K562 (cell line): Measurements from ENCODE around the gene MYG1. TPM values are rescaled to one million over a fixed set of nuclear protein-coding genes. Genes with fewer than 3 reads are reported as not detected.

Experiments used
- ASH1L ChIP-seq: fragments of 450-650 bp; IDR thresholded peaks from 2 replicates; pipeline ENCODE4 v1.6.1; 2018; ENCODE audit warnings: borderline replicate concordance, mild to moderate bottlenecking, low read depth; ENCODE audit not compliant: partially characterized antibody
- C11orf30 ChIP-seq: fragments of 450-650 bp; IDR thresholded peaks from 2 replicates; pipeline ENCODE4 v1.6.1; 2016; ENCODE audit warnings: low read depth, mild to moderate bottlenecking
- CBX8 ChIP-seq: fragments of 200-600 bp; sonication (generic); IDR thresholded peaks from 2 replicates; pipeline ENCODE4 v1.6.1; 2012; ENCODE audit warnings: borderline replicate concordance, mixed run types, low read depth, mild to moderate bottlenecking, moderate library complexity, mixed read lengths, low read length, control low read depth, inconsistent platforms; ENCODE audit not compliant: poor library complexity, severe bottlenecking; ENCODE audit errors: extremely low read depth
- CLOCK ChIP-seq: fragments of 250-450 bp; sonication (Bioruptor Pico); IDR thresholded peaks from 2 replicates; pipeline ENCODE4 v1.4.0; 2020; ENCODE audit warnings: mild to moderate bottlenecking, moderate library complexity, borderline replicate concordance
- CTBP1 ChIP-seq: fragments of 450-650 bp; IDR thresholded peaks from 2 replicates; pipeline ENCODE4 v1.6.1; 2016; ENCODE audit warnings: borderline replicate concordance
- FOXP4 ChIP-seq: sonication (generic); formaldehyde crosslinking; IDR thresholded peaks from 2 replicates; pipeline ENCODE4 v1.8.0; 2022; ENCODE audit warnings: mild to moderate bottlenecking, missing genetic modification reagents, borderline replicate concordance
- KDM5B ChIP-seq: fragments of 200-600 bp; sonication (generic); IDR thresholded peaks from 2 replicates; pipeline ENCODE4 v1.6.1; 2012; ENCODE audit warnings: low read depth, mild to moderate bottlenecking, moderate library complexity, low read length, control low read depth, inconsistent platforms; ENCODE audit not compliant: insufficient replicate concordance
- L3MBTL2 ChIP-seq: fragments of 450-650 bp; IDR thresholded peaks from 2 replicates; pipeline ENCODE4 v1.6.1; 2016; ENCODE audit warnings: mild to moderate bottlenecking, moderate library complexity
- MCM7 ChIP-seq, 2 experiments: fragments of 450-650 bp; IDR thresholded peaks; 2 replicates each; pipeline ENCODE4 v1.6.1; 2016 to 2018
- SRSF9 ChIP-seq: fragments of 200-400 bp; formaldehyde crosslinking; IDR thresholded peaks from 2 replicates; pipeline ENCODE4 v1.6.1; 2017; ENCODE audit warnings: low read depth, low read length, borderline replicate concordance
- TFAP4 ChIP-seq: sonication (generic); formaldehyde crosslinking; IDR thresholded peaks from 2 replicates; pipeline ENCODE4 v1.8.0; 2022; ENCODE audit warnings: missing genetic modification reagents, mild to moderate bottlenecking, moderate library complexity, borderline replicate concordance
- ZBTB5 ChIP-seq: fragments of 450-650 bp; IDR thresholded peaks from 2 replicates; pipeline ENCODE4 v1.6.1; 2017; ENCODE audit warnings: antibody characterized with exemption
- ZNF398 ChIP-seq: fragments of 250-450 bp; sonication (Bioruptor Pico); IDR thresholded peaks from 2 replicates; pipeline ENCODE4 v1.8.0; 2021; ENCODE audit warnings: moderate library complexity, mild to moderate bottlenecking, inconsistent platforms
- ZNF57 ChIP-seq: fragments of 450-650 bp; formaldehyde crosslinking; IDR thresholded peaks from 2 replicates; pipeline ENCODE4 v1.4.0; 2020; ENCODE audit warnings: mild to moderate bottlenecking, moderate library complexity
- polyA plus RNA-seq, 8 experiments: library from polyadenylated mRNA; depleted of rRNA in 4 of 8; stranded (reverse) in 5 of 8; unstranded in 3 of 8; fragments of >200 nt; fragmentation: Nextera tagmentation in 2 of 8; fragmentation: Illumina TruSeq in 1 of 8; extraction: Ambion mirVana in 2 of 8; extraction: Trizol in 1 of 8; gene quantifications; 2 replicates each; pipeline versions ENCODE4 v1.2.1 to v1.2.3, GENCODE V29; 2011 to 2014; ENCODE audit warnings: inconsistent platforms in 1 of 8, missing spikeins in 1 of 8
- total RNA-seq, 7 experiments: library from RNA; depleted of rRNA in 6 of 7; stranded (reverse); fragments of >200 nt in 6 of 7; fragmentation: Illumina TruSeq in 2 of 7; extraction: Trizol in 2 of 7; gene quantifications; 2 replicates each; pipeline versions ENCODE4 v1.2.1 to v1.2.3, GENCODE V29; 2011 to 2021; ENCODE audit warnings: low replicate concordance in 1 of 7
- TF ChIP-seq, protein P1 (sequence below): IDR thresholded peaks from 2 replicates; pipeline ENCODE4 v1.6.1; 2014; ENCODE audit warnings: antibody characterized with exemption

The MYG1 gene
- total and polyA plus RNA-seq, 9 of the 15 experiments (the other 6 are each of a cell fraction or from before 2014, with no cell fraction given), result 0.45 to 5.6 (median 2.1) TPM

GRCh38 chr12:53324113-53324778, 24.8 kb downstream of the MYG1 start (continued):
- TF ChIP-seq CLOCK (CRISPR knock-in tag) (no peak), CTBP1 (no peak), ZNF398 (CRISPR knock-in tag) (no peak), SRSF9 (no peak), CBX8 (no peak), KDM5B (peak; percentile 68), TFAP4 (CRISPR knock-in tag) (0 out of 2 replicates have a peak, but pooled peaks have one; percentile 26), ZNF57 (CRISPR knock-in tag) (no peak), L3MBTL2 (peak; percentile 38; the same call in 1 of the 2 replicates), ZBTB5 (0 out of 2 replicates have a peak, but pooled peaks have one; percentile 35), C11orf30 (no peak), MCM7 (IDR thresholded peaks at IDR 0.05) (no peak), ASH1L (no peak), FOXP4 (no peak)
- TF ChIP-seq, protein P1, sequence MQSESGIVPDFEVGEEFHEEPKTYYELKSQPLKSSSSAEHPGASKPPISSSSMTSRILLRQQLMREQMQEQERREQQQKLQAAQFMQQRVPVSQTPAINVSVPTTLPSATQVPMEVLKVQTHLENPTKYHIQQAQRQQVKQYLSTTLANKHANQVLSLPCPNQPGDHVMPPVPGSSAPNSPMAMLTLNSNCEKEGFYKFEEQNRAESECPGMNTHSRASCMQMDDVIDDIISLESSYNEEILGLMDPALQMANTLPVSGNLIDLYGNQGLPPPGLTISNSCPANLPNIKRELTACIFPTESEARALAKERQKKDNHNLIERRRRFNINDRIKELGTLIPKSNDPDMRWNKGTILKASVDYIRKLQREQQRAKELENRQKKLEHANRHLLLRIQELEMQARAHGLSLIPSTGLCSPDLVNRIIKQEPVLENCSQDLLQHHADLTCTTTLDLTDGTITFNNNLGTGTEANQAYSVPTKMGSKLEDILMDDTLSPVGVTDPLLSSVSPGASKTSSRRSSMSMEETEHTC, result no peak
